H1 (cell line): Measurements from ENCODE around the gene ULBP1. TPM values are rescaled to one million over a fixed set of nuclear protein-coding genes. Genes with fewer than 3 reads are reported as not detected.
A peak's percentile ranks its signal among the peaks of the same experiment; 100 is the strongest.
"Not testable (repeated sequence)": the region's sequence is repeated elsewhere in the genome, so short reads cannot be mapped to it uniquely, and the experiment has no call there.

Experiments used
- CTCF ChIA-PET: fragments of 300-600 bp; sonication (Branson Sonifier 250); formaldehyde crosslinking; loops from one replicate; lab custom pipeline; 2021; ENCODE audit not compliant: partially characterized antibody; lab: Charles Lee
- POLR2A ChIA-PET: fragments of 300-600 bp; sonication (Branson Sonifier 250); formaldehyde crosslinking; loops from one replicate; lab custom pipeline; 2021; ENCODE audit warnings: inconsistent platforms; ENCODE audit not compliant: partially characterized antibody; lab: Charles Lee
- DNase-seq, 2 experiments: peaks; one replicate each; pipeline versions ENCODE4 v3.0.0 to v3.0.0-alpha.2; 2010 to 2022; ENCODE audit warnings: low spot score in 2 of 2, low read depth in 1 of 2, mixed read lengths in 1 of 2
- FAIRE-seq: peaks from 2 replicates; lab custom pipeline; 2011; peaks lifted over from hg19 to GRCh38; lab: Jason Lieb, UNC
- H2AFZ ChIP-seq: 2 replicates; pipeline ENCODE4 v1.8.1; 2012; ENCODE audit warnings: low read length, inconsistent platforms
- H2AK5ac ChIP-seq: 2 replicates; pipeline ENCODE4 v1.6.1; 2013; ENCODE audit warnings: low read depth, low read length
- H2BK120ac ChIP-seq: replicated peaks from 2 replicates; pipeline ENCODE3; 2013; ENCODE audit warnings: low read depth, low read length, inconsistent platforms
- H2BK12ac ChIP-seq: 2 replicates; pipeline ENCODE4 v1.6.1; 2013; ENCODE audit warnings: low read depth, low read length
- H2BK15ac ChIP-seq: 2 replicates; pipeline ENCODE4 v1.6.1; 2013; ENCODE audit warnings: low read length
- H2BK20ac ChIP-seq: 2 replicates; pipeline ENCODE4 v1.6.1; 2013; ENCODE audit warnings: low read length
- H2BK5ac ChIP-seq: 2 replicates; pipeline ENCODE4 v1.6.1; 2013; ENCODE audit warnings: low read depth, low read length
- H3K14ac ChIP-seq: 2 replicates; pipeline ENCODE4 v1.6.1; 2013; ENCODE audit warnings: inconsistent platforms; ENCODE audit not compliant: insufficient read length
- H3K18ac ChIP-seq: 2 replicates; pipeline ENCODE4 v1.6.1; 2013; ENCODE audit warnings: low read length; ENCODE audit errors: extremely low read depth
- H3K23ac ChIP-seq: 2 replicates; pipeline ENCODE4 v1.6.1; 2013; ENCODE audit warnings: inconsistent platforms; ENCODE audit not compliant: insufficient read length
- H3K23me2 ChIP-seq: 2 replicates; pipeline ENCODE4 v1.6.1; 2013; ENCODE audit warnings: low read depth, low read length
- H3K27ac ChIP-seq: 2 replicates; pipeline ENCODE4 v1.6.1; 2011; ENCODE audit warnings: low read depth, low read length, inconsistent platforms
- H3K27me3 ChIP-seq, 4 experiments: replicated peaks in 1 of 4; 1 replicate in 1 of 4; 2 replicates in 3 of 4; pipeline versions ENCODE4 v1.6.1 to v1.8.1; 2011 to 2013; ENCODE audit warnings: low read length in 3 of 4, mild to moderate bottlenecking in 3 of 4, inconsistent platforms in 2 of 4, mixed read lengths in 2 of 4, moderate library complexity in 1 of 4; ENCODE audit not compliant: control insufficient read depth in 3 of 4, insufficient read depth in 3 of 4; ENCODE audit errors: extremely low read depth in 1 of 4
- H3K36me3 ChIP-seq, 4 experiments: 2 replicates each; pipeline versions ENCODE4 v1.6.1 to v1.8.1; 2011 to 2013; ENCODE audit warnings: mild to moderate bottlenecking in 4 of 4, low read length in 3 of 4, moderate library complexity in 2 of 4, control low read depth in 1 of 4, inconsistent platforms in 1 of 4; ENCODE audit not compliant: insufficient read depth in 4 of 4, control insufficient read depth in 2 of 4
- H3K4ac ChIP-seq: replicated peaks from 2 replicates; pipeline ENCODE3; 2013; ENCODE audit warnings: low read length, low read depth, mixed read lengths, inconsistent platforms; ENCODE audit not compliant: insufficient read length
- H3K4me1 ChIP-seq, 4 experiments: replicated peaks in 1 of 4; 1 replicate in 1 of 4; 2 replicates in 3 of 4; pipeline versions ENCODE4 v1.6.1 to v1.8.1; 2011 to 2013; ENCODE audit warnings: low read length in 3 of 4, inconsistent platforms in 2 of 4, mixed read lengths in 1 of 4; ENCODE audit not compliant: insufficient read depth in 4 of 4, control insufficient read depth in 3 of 4
- H3K4me2 ChIP-seq, 2 experiments: 2 replicates each; pipeline versions ENCODE4 v1.6.1 to v1.8.1; 2011 to 2013; ENCODE audit warnings: low read depth in 2 of 2, low read length in 2 of 2, control low read depth in 1 of 2, inconsistent platforms in 1 of 2, mild to moderate bottlenecking in 1 of 2; ENCODE audit not compliant: insufficient read depth in 1 of 2
- H3K4me3 ChIP-seq, 4 experiments: fragments of 200-600, 300-600 bp in 1 of 4; sonication (generic), shearing (Covaris generic), sonication (Bioruptor Twin) in 1 of 4; 2 replicates each; pipeline versions ENCODE4 v1.5.1 to v1.8.1; 2011 to 2016; ENCODE audit warnings: low read length in 4 of 4, low read depth in 3 of 4, control low read depth in 2 of 4, inconsistent platforms in 2 of 4, mild to moderate bottlenecking in 2 of 4, mixed read lengths in 1 of 4, moderate library complexity in 1 of 4; ENCODE audit not compliant: insufficient read depth in 2 of 4; ENCODE audit errors: extremely low read depth in 1 of 4
- H3K56ac ChIP-seq: replicated peaks from 2 replicates; pipeline ENCODE3; 2013; ENCODE audit warnings: low read depth, mild to moderate bottlenecking, mixed read lengths, low read length, inconsistent platforms; ENCODE audit not compliant: insufficient read length
- H3K79me1 ChIP-seq: 2 replicates; pipeline ENCODE4 v1.6.1; 2013; ENCODE audit warnings: low read depth, low read length, control low read depth
- H3K79me2 ChIP-seq, 2 experiments: 2 replicates each; pipeline versions ENCODE4 v1.6.1 to v1.8.1; 2012 to 2013; ENCODE audit warnings: low read length in 2 of 2, mild to moderate bottlenecking in 2 of 2, inconsistent platforms in 1 of 2; ENCODE audit not compliant: insufficient read depth in 2 of 2, control insufficient read depth in 1 of 2
- H3K9ac ChIP-seq, 4 experiments: replicated peaks in 1 of 4; 1 replicate in 1 of 4; 2 replicates in 3 of 4; pipeline versions ENCODE4 v1.6.1 to v1.8.1; 2011 to 2013; ENCODE audit warnings: low read depth in 3 of 4, low read length in 3 of 4, control low read depth in 2 of 4, mild to moderate bottlenecking in 2 of 4, moderate library complexity in 2 of 4, inconsistent platforms in 1 of 4; ENCODE audit errors: extremely low read depth in 1 of 4
- H3K9me3 ChIP-seq, 2 experiments: 2 replicates each; pipeline versions ENCODE4 v1.6.1 to v1.8.1; 2012 to 2013; ENCODE audit warnings: mild to moderate bottlenecking in 2 of 2, moderate library complexity in 2 of 2, control low read depth in 1 of 2, inconsistent platforms in 1 of 2, low read depth in 1 of 2, low read length in 1 of 2, mixed read lengths in 1 of 2; ENCODE audit not compliant: insufficient read depth in 2 of 2
- H4K20me1 ChIP-seq, 2 experiments: replicated peaks in 1 of 2; 2 replicates each; pipeline versions ENCODE3 to v1.8.1; 2011 to 2013; ENCODE audit warnings: inconsistent platforms in 2 of 2, low read length in 2 of 2, mild to moderate bottlenecking in 1 of 2; ENCODE audit not compliant: insufficient read depth in 2 of 2, control insufficient read depth in 1 of 2
- H4K5ac ChIP-seq: 2 replicates; pipeline ENCODE4 v1.6.1; 2013; ENCODE audit warnings: low read length, low read depth, mixed read lengths, inconsistent platforms; ENCODE audit not compliant: insufficient read length
- H4K8ac ChIP-seq: 2 replicates; pipeline ENCODE4 v1.8.0; 2013; ENCODE audit warnings: mild to moderate bottlenecking, moderate library complexity, low read length, inconsistent platforms; ENCODE audit not compliant: insufficient read depth; ENCODE audit errors: extremely low read depth
- H4K91ac ChIP-seq: replicated peaks from 2 replicates; pipeline ENCODE3; 2013; ENCODE audit warnings: low read length, mixed read lengths, inconsistent platforms; ENCODE audit not compliant: insufficient read length
- EZH2 ChIP-seq: fragments of 200-600 bp; sonication (generic); IDR thresholded peaks from 2 replicates; pipeline ENCODE4 v1.7.1; 2012; ENCODE audit warnings: low read depth, mild to moderate bottlenecking, moderate library complexity, low read length, inconsistent platforms; ENCODE audit not compliant: severe bottlenecking
- RNF2 ChIP-seq: fragments of 200-900, 300-1000 bp; sonication (generic); IDR thresholded peaks from 2 replicates; pipeline ENCODE4 v1.7.1; 2016; ENCODE audit warnings: borderline replicate concordance, low read depth, mild to moderate bottlenecking, antibody characterized with exemption, low read length; ENCODE audit not compliant: poor library complexity, severe bottlenecking; ENCODE audit errors: missing control alignments
- SUZ12 ChIP-seq: fragments of 200-600 bp; sonication (generic); IDR thresholded peaks from 2 replicates; pipeline ENCODE4 v1.6.1; 2012; ENCODE audit warnings: mild to moderate bottlenecking, inconsistent platforms, low read length, moderate library complexity, mixed read lengths
- WGBS, 2 experiments: shearing (Covaris generic) in 1 of 2; methylation state at CpG; one replicate each; pipeline versions ENCODE4 v1.1.6 to v1.1.7; 2013 to 2015; ENCODE audit warnings: low lambda C conversion rate in 2 of 2, mixed read lengths in 2 of 2, inconsistent platforms in 1 of 2, low coverage in 1 of 2, missing lambda C conversion rate in 1 of 2; ENCODE audit not compliant: insufficient replicate concordance in 2 of 2, insufficient coverage in 1 of 2, insufficient read length in 1 of 2; ENCODE audit errors: extremely low coverage in 1 of 2, missing lambda C conversion rate in 1 of 2; 5-methylcytosine and 5-hydroxymethylcytosine counted together
- polyA plus RNA-seq, 7 experiments: library from polyadenylated mRNA; depleted of rRNA in 3 of 7; stranded (reverse) in 5 of 7; unstranded in 2 of 7; fragments of >200 nt in 5 of 7; fragments of 200-250 nt in 2 of 7; gene quantifications; 1 replicate in 5 of 7; 2 replicates in 1 of 7; 4 replicates in 1 of 7; pipeline versions ENCODE4 v1.2.1 to v1.2.3, GENCODE V29; 2011 to 2013; ENCODE audit warnings: missing spikeins in 2 of 7, mixed read lengths in 2 of 7
- total RNA-seq: library from RNA; stranded (reverse); fragmentation: NEBNext Ultra II Directional; extraction: Animal tissue kit (Norgen Biotek cat#: 25700); gene quantifications from 2 replicates; pipeline ENCODE4 v1.2.1, GENCODE V29; 2021

ULBP1 gene
- total and polyA plus RNA-seq, 2 of the 8 experiments (the other 6 are each of a cell fraction or from before 2014, with no cell fraction given), result 0.32 to 0.60 TPM

- TF ChIP-seq EZH2 (peak; percentile 43), RNF2 (peak; percentile 7), SUZ12 (peak; percentile 62)
- H3K27ac ChIP-seq, POLR2A ChIA-PET, H3K4me1 ChIP-seq, H3K14ac ChIP-seq, H3K18ac ChIP-seq, H3K4me3 ChIP-seq, H3K9ac ChIP-seq, H3K79me2 ChIP-seq, H2BK20ac ChIP-seq, H3K9me3 ChIP-seq, H2BK15ac ChIP-seq, H4K20me1 ChIP-seq, H2BK5ac ChIP-seq, H4K8ac ChIP-seq, H3K79me1 ChIP-seq, H3K23me2 ChIP-seq, H2AFZ ChIP-seq, H2BK12ac ChIP-seq, H2BK120ac ChIP-seq, H3K56ac ChIP-seq, H4K91ac ChIP-seq, H3K4ac ChIP-seq, H2AK5ac ChIP-seq, H4K5ac ChIP-seq, FAIRE-seq, DNase-seq, H3K36me3 ChIP-seq, H3K23ac ChIP-seq: not testable (repeated sequence)
- CTCF ChIA-PET, result interaction anchor here (2.3 kb wide), 1 partner anchor 91 kb away, joined by 15 read pairs; no protein-coding TSS in a partner anchor
- peak overlapping the region; percentile 42 to 53; a peak in 2 of 4 replicates for H3K4me2 ChIP-seq
- H3K27me3 ChIP-seq, result peaks cover 36 to 68% (median 50%) of the 10 kb centered on the region in 4 experiments
- WGBS, 2 experiments, result 9% methylated on average over 10 of the region's 15 CpGs; no CpG with 5 or more reads in 1 of the 2 experiments
These were observed 51.7 kb downstream of the ULBP1 start for GRCh38 chr6:150015281-150016001.
